ENCODE measurements around the gene SYNDIG1L. TPM values are rescaled to one million over a fixed set of nuclear protein-coding genes. Genes with fewer than 3 reads are reported as not detected.

SYNDIG1L gene
- total RNA-seq, 2 experiments from 2014 or later, result not detected

GRCh38 chr14:74423246-74423645 is 2.8 kb downstream of the SYNDIG1L start:
- CTCF ChIA-PET, result no interaction called here
- POLR2A ChIA-PET, result no interaction called here
- H3K9me3 Mint-ChIP-seq, result no peaks in the 10 kb centered on the region
- peaks cover 2% of the 10 kb centered on the region for H3K4me1 Mint-ChIP-seq
- H3K27ac Mint-ChIP-seq, result no peak overlapping the region
- H3K4me3 Mint-ChIP-seq, result no peak overlapping the region
- DNase-seq, result no peak
- H3K27me3 Mint-ChIP-seq, result peaks cover 30% of the 10 kb centered on the region
- no peaks in the 10 kb centered on the region for H3K36me3 Mint-ChIP-seq (ENCODE audit: low read depth)

GRCh38 chr14:74421981-74422380 is 4.0 kb downstream of the SYNDIG1L start:
- CTCF ChIA-PET, result no interaction called here
- H3K4me3 Mint-ChIP-seq, result no peak overlapping the region
- no peaks in the 10 kb centered on the region for H3K9me3 Mint-ChIP-seq
- no peak for DNase-seq
- POLR2A ChIA-PET, result no interaction called here
- H3K36me3 Mint-ChIP-seq (ENCODE audit: low read depth), result no peaks in the 10 kb centered on the region
- H3K27ac Mint-ChIP-seq, result no peak overlapping the region
- H3K4me1 Mint-ChIP-seq, result peaks cover 2% of the 10 kb centered on the region
- peaks cover 23% of the 10 kb centered on the region for H3K27me3 Mint-ChIP-seq

- Mint-ChIP-seq H3K4me3 (no peak overlapping the region), H3K27ac (no peak overlapping the region), H3K27me3 (peaks cover 15% of the 10 kb centered on the region), H3K4me1 (no peaks in the 10 kb centered on the region), H3K9me3 (no peaks in the 10 kb centered on the region), H3K36me3 (ENCODE audit: low read depth) (no peaks in the 10 kb centered on the region)
- ChIA-PET CTCF (no interaction called here), POLR2A (no interaction called here)
- DNase-seq, result no peak
These were observed 6.9 kb downstream of the SYNDIG1L start for GRCh38 chr14:74419086-74419485.

GRCh38 chr14:74418031-74418430 is 8.0 kb downstream of the SYNDIG1L start:
- Mint-ChIP-seq H3K27ac (no peak overlapping the region), H3K4me3 (no peak overlapping the region), H3K4me1 (no peaks in the 10 kb centered on the region), H3K36me3 (ENCODE audit: low read depth) (no peaks in the 10 kb centered on the region), H3K27me3 (peaks cover 17% of the 10 kb centered on the region), H3K9me3 (no peaks in the 10 kb centered on the region)
- ChIA-PET CTCF (no interaction called here), POLR2A (no interaction called here)
- DNase-seq, result no peak

- H3K27ac Mint-ChIP-seq, result no peak overlapping the region
- no peaks in the 10 kb centered on the region for H3K4me1 Mint-ChIP-seq
- no peaks in the 10 kb centered on the region for H3K9me3 Mint-ChIP-seq
- no peaks in the 10 kb centered on the region for H3K36me3 Mint-ChIP-seq (ENCODE audit: low read depth)
- ChIA-PET CTCF (no interaction called here), POLR2A (no interaction called here)
- no peak for DNase-seq
- H3K4me3 Mint-ChIP-seq, result no peak overlapping the region
- peaks cover 18% of the 10 kb centered on the region for H3K27me3 Mint-ChIP-seq
These were observed 8.4 kb downstream of the SYNDIG1L start for GRCh38 chr14:74417611-74418010.

GRCh38 chr14:74417201-74417600 is 8.8 kb downstream of the SYNDIG1L start:
- no peaks in the 10 kb centered on the region for H3K36me3 Mint-ChIP-seq (ENCODE audit: low read depth)
- H3K4me3 Mint-ChIP-seq, result no peak overlapping the region
- no peaks in the 10 kb centered on the region for H3K4me1 Mint-ChIP-seq
- H3K27ac Mint-ChIP-seq, result no peak overlapping the region
- POLR2A ChIA-PET, result no interaction called here
- DNase-seq, result no peak
- CTCF ChIA-PET, result no interaction called here
- peaks cover 18% of the 10 kb centered on the region for H3K27me3 Mint-ChIP-seq
- no peaks in the 10 kb centered on the region for H3K9me3 Mint-ChIP-seq

GRCh38 chr14:74415115-74415437 is 10.9 kb downstream of the SYNDIG1L start:
- Mint-ChIP-seq H3K4me3 (no peak overlapping the region), H3K36me3 (ENCODE audit: low read depth) (no peaks in the 10 kb centered on the region), H3K27ac (no peak overlapping the region), H3K27me3 (peaks cover 8% of the 10 kb centered on the region), H3K9me3 (no peaks in the 10 kb centered on the region), H3K4me1 (no peaks in the 10 kb centered on the region)
- DNase-seq, result no peak
- ChIA-PET POLR2A (no interaction called here), CTCF (no interaction called here)

GRCh38 chr14:74414403-74415114 is 11.5 kb downstream of the SYNDIG1L start:
- Mint-ChIP-seq H3K27me3 (peaks cover 8% of the 10 kb centered on the region), H3K27ac (no peak overlapping the region), H3K9me3 (no peaks in the 10 kb centered on the region), H3K36me3 (ENCODE audit: low read depth) (no peaks in the 10 kb centered on the region), H3K4me3 (no peak overlapping the region), H3K4me1 (no peaks in the 10 kb centered on the region)
- DNase-seq, result no peak
- CTCF ChIA-PET, result no interaction called here
- POLR2A ChIA-PET, result no interaction called here

GRCh38 chr14:74413627-74414026 is 12.4 kb downstream of the SYNDIG1L start:
- no peak for DNase-seq
- Mint-ChIP-seq H3K9me3 (no peaks in the 10 kb centered on the region), H3K27ac (no peak overlapping the region), H3K4me1 (no peaks in the 10 kb centered on the region), H3K27me3 (peaks cover 8% of the 10 kb centered on the region), H3K36me3 (ENCODE audit: low read depth) (no peaks in the 10 kb centered on the region), H3K4me3 (no peak overlapping the region)
- CTCF ChIA-PET, result no interaction called here
- POLR2A ChIA-PET, result no interaction called here

- Mint-ChIP-seq H3K27ac (no peak overlapping the region), H3K4me1 (no peaks in the 10 kb centered on the region), H3K36me3 (ENCODE audit: low read depth) (no peaks in the 10 kb centered on the region), H3K9me3 (no peaks in the 10 kb centered on the region), H3K4me3 (no peak overlapping the region), H3K27me3 (peaks cover 8% of the 10 kb centered on the region)
- CTCF ChIA-PET, result no interaction called here
- DNase-seq, result no peak
- POLR2A ChIA-PET, result no interaction called here
These were observed 13.3 kb downstream of the SYNDIG1L start for GRCh38 chr14:74412753-74413152.

GRCh38 chr14:74411671-74412070 is 14.3 kb downstream of the SYNDIG1L start:
- peaks cover 8% of the 10 kb centered on the region for H3K27me3 Mint-ChIP-seq
- H3K4me1 Mint-ChIP-seq, result no peaks in the 10 kb centered on the region
- H3K4me3 Mint-ChIP-seq, result no peak overlapping the region
- H3K9me3 Mint-ChIP-seq, result no peaks in the 10 kb centered on the region
- POLR2A ChIA-PET, result no interaction called here
- H3K36me3 Mint-ChIP-seq (ENCODE audit: low read depth), result no peaks in the 10 kb centered on the region
- DNase-seq, result no peak
- CTCF ChIA-PET, result no interaction called here
- no peak overlapping the region for H3K27ac Mint-ChIP-seq

GRCh38 chr14:74409441-74409840 is 16.6 kb downstream of the SYNDIG1L start:
- Mint-ChIP-seq H3K4me3 (no peak overlapping the region), H3K4me1 (no peaks in the 10 kb centered on the region), H3K27me3 (peaks cover 5% of the 10 kb centered on the region), H3K9me3 (no peaks in the 10 kb centered on the region), H3K36me3 (ENCODE audit: low read depth) (no peaks in the 10 kb centered on the region), H3K27ac (no peak overlapping the region)
- POLR2A ChIA-PET, result interaction anchor here (0.8 kb wide), 1 partner anchor 27 kb away, joined by 3 read pairs; no protein-coding TSS in a partner anchor
- CTCF ChIA-PET, result no interaction called here
- DNase-seq, result no peak

- Mint-ChIP-seq H3K9me3 (no peaks in the 10 kb centered on the region), H3K27me3 (peaks cover 4% of the 10 kb centered on the region), H3K4me1 (no peaks in the 10 kb centered on the region), H3K27ac (no peak overlapping the region), H3K36me3 (ENCODE audit: low read depth) (no peaks in the 10 kb centered on the region), H3K4me3 (no peak overlapping the region)
- CTCF ChIA-PET, result no interaction called here
- DNase-seq, result no peak
- POLR2A ChIA-PET, result no interaction called here
These were observed 17.1 kb downstream of the SYNDIG1L start for GRCh38 chr14:74408870-74409269.

- CTCF ChIA-PET, result interaction anchor here (0.7 kb wide), 1 partner anchor 26 kb away, joined by 3 read pairs; no protein-coding TSS in a partner anchor
- Mint-ChIP-seq H3K36me3 (ENCODE audit: low read depth) (no peaks in the 10 kb centered on the region), H3K27me3 (peaks cover 3% of the 10 kb centered on the region), H3K27ac (no peak overlapping the region), H3K4me1 (peaks cover 2% of the 10 kb centered on the region), H3K9me3 (no peaks in the 10 kb centered on the region), H3K4me3 (no peak overlapping the region)
- POLR2A ChIA-PET, result no interaction called here
- DNase-seq, result no peak
These were observed 18.2 kb downstream of the SYNDIG1L start for GRCh38 chr14:74407801-74408154.

Measured in activated CD4-positive, alpha-beta memory T cell treated with anti-CD3 and anti-CD28 coated beads, Interleukin-2, amount 10 ng/mL, durations not matched to agents 7 days and 5 days (primary cell).